Keratinocyte (primary cell): ENCODE data around the gene MAN1C1. TPM values are rescaled to one million over a fixed set of nuclear protein-coding genes. Genes with fewer than 3 reads are reported as not detected.

Source experiments
- DNase-seq: peaks from one replicate; pipeline ENCODE4 v3.0.0-alpha.2; 2011; ENCODE audit warnings: low read depth, missing footprints, low spot score
- FAIRE-seq: peaks from 2 replicates; lab custom pipeline; 2011; peaks lifted over from hg19 to GRCh38; lab: Jason Lieb, UNC
- H2AFZ ChIP-seq: 2 replicates; pipeline ENCODE4 v1.6.0; 2012; ENCODE audit warnings: low read length, control low read depth, inconsistent platforms; ENCODE audit not compliant: control insufficient read depth
- H3K27ac ChIP-seq: 2 replicates; pipeline ENCODE4 v1.5.1; 2011; ENCODE audit warnings: low read length; ENCODE audit not compliant: control insufficient read depth, insufficient read depth
- H3K27me3 ChIP-seq: 3 replicates; pipeline ENCODE4 v1.6.0; 2011; ENCODE audit warnings: low read length; ENCODE audit not compliant: control insufficient read depth, insufficient read depth; ENCODE audit errors: extremely low read depth
- H3K36me3 ChIP-seq, 2 experiments: 2 replicates in 1 of 2; 3 replicates in 1 of 2; pipeline ENCODE4 v1.5.1; 2011; ENCODE audit warnings: low read length in 2 of 2, mild to moderate bottlenecking in 1 of 2; ENCODE audit not compliant: control insufficient read depth in 2 of 2, insufficient read depth in 2 of 2; ENCODE audit errors: extremely low read depth in 1 of 2
- H3K4me1 ChIP-seq: 3 replicates; pipeline ENCODE4 v1.5.1; 2011; ENCODE audit warnings: low read length; ENCODE audit not compliant: control insufficient read depth, insufficient read depth; ENCODE audit errors: extremely low read depth
- H3K4me2 ChIP-seq: 3 replicates; pipeline ENCODE4 v1.6.0; 2011; ENCODE audit warnings: low read depth, low read length; ENCODE audit not compliant: control insufficient read depth, insufficient read depth; ENCODE audit errors: extremely low read depth
- H3K4me3 ChIP-seq, 3 experiments: fragments of 200-600 bp in 1 of 3; sonication (generic) in 1 of 3; 2 replicates in 2 of 3; 3 replicates in 1 of 3; pipeline ENCODE4 v1.5.1; 2011 to 2016; ENCODE audit warnings: low read length in 3 of 3, mild to moderate bottlenecking in 3 of 3, control low read depth in 2 of 3, inconsistent platforms in 1 of 3, low read depth in 1 of 3, mixed read lengths in 1 of 3, mixed run types in 1 of 3, moderate library complexity in 1 of 3; ENCODE audit not compliant: control insufficient read depth in 2 of 3, insufficient read depth in 2 of 3; ENCODE audit errors: extremely low read depth in 1 of 3
- H3K79me2 ChIP-seq: 2 replicates; pipeline ENCODE4 v1.6.0; 2012; ENCODE audit warnings: low read length; ENCODE audit not compliant: control insufficient read depth, insufficient read depth
- H3K9ac ChIP-seq: 3 replicates; pipeline ENCODE4 v1.6.0; 2011; ENCODE audit warnings: low read length; ENCODE audit not compliant: control insufficient read depth, insufficient read depth; ENCODE audit errors: extremely low read depth
- H3K9me1 ChIP-seq: 3 replicates; pipeline ENCODE4 v1.6.0; 2011; ENCODE audit warnings: low read length; ENCODE audit not compliant: control insufficient read depth, insufficient read depth; ENCODE audit errors: extremely low read depth
- H3K9me3 ChIP-seq: 2 replicates; pipeline ENCODE4 v1.5.1; 2012; ENCODE audit warnings: low read depth, low read length; ENCODE audit not compliant: control insufficient read depth
- H4K20me1 ChIP-seq: 3 replicates; pipeline ENCODE4 v1.6.0; 2011; ENCODE audit warnings: low read length; ENCODE audit not compliant: control insufficient read depth, insufficient read depth; ENCODE audit errors: extremely low read depth
- EZH2 ChIP-seq: IDR thresholded peaks from one replicate; pipeline ENCODE4 v1.6.1; 2012; ENCODE audit warnings: inconsistent platforms, mild to moderate bottlenecking, low read length, moderate library complexity
- dilution Hi-C: fragments of 300-500 bp; cut with MboI; formaldehyde crosslinking; loops from one replicate; pipeline ENCODE4 v1.7.0; 2020; ENCODE audit warnings: low sequenced_read_pairs; ENCODE audit not compliant: extremely low pct_ligation_motif_present
- polyA plus RNA-seq, 5 experiments: library from polyadenylated mRNA; depleted of rRNA in 3 of 5; stranded (reverse) in 3 of 5; stranded (forward) in 1 of 5; unstranded in 1 of 5; fragments of >200 nt; gene quantifications; 1 replicate in 1 of 5; 2 replicates in 3 of 5; 3 replicates in 1 of 5; pipeline versions ENCODE4 v1.2.1 to v1.2.3, GENCODE V29; 2011 to 2012; ENCODE audit warnings: missing spikeins in 2 of 5, low read depth in 1 of 5, low replicate concordance in 1 of 5
- TF ChIP-seq, protein P1 (sequence below), 3 experiments: IDR thresholded peaks in 1 of 3; conservative IDR thresholded peaks in 1 of 3; optimal IDR thresholded peaks in 1 of 3; 2 replicates in 2 of 3; 3 replicates in 1 of 3; pipeline versions ENCODE3 to v1.5.1; 2011; ENCODE audit warnings: low read length in 3 of 3, mild to moderate bottlenecking in 3 of 3, moderate library complexity in 2 of 3, control low read depth in 1 of 3, inconsistent platforms in 1 of 3; ENCODE audit not compliant: insufficient read depth in 2 of 3; ENCODE audit errors: extremely low read depth in 1 of 3

MAN1C1 gene
- polyA plus RNA-seq, 1 donor (not counting 4 experiments of a cell fraction or from before 2014, with no cell fraction given) = 0.07 TPM

DNA sequence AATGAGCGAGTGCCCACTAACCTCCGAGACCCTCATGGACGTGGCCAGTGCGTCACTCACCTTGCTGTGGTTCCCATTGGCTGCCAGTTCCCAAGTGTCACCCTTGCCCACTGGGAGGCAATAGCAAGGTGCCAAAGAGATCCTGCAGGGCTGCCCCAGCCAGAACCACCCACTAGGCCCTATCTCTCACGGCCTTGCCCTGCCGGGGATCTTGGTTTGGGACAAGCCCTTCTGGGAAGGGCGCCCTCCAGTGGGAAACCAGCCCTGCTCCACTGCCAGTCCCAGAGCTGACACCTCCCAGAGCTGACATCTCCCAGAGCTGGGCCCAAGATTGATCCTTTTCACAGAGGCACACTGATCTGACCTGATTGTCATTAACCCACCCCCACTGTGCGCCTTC lies 181.3 kb downstream of the MAN1C1 start:
- Histone ChIP-seq H3K27ac (no peak overlapping the region), H3K27me3 (no peaks in the 10 kb centered on the region), H3K9me1 (no peaks in the 10 kb centered on the region), H3K79me2 (peaks cover 3% of the 10 kb centered on the region), H3K36me3 (no peaks in the 10 kb centered on the region), H3K4me1 (peaks cover 14% of the 10 kb centered on the region), H3K9me3 (no peaks in the 10 kb centered on the region), H3K9ac (no peak overlapping the region), H2AFZ (no peak overlapping the region), H3K4me2 (no peak overlapping the region), H3K4me3 (no peak overlapping the region), H4K20me1 (no peaks in the 10 kb centered on the region)
- no peak for TF ChIP-seq EZH2
- TF ChIP-seq, protein P1, sequence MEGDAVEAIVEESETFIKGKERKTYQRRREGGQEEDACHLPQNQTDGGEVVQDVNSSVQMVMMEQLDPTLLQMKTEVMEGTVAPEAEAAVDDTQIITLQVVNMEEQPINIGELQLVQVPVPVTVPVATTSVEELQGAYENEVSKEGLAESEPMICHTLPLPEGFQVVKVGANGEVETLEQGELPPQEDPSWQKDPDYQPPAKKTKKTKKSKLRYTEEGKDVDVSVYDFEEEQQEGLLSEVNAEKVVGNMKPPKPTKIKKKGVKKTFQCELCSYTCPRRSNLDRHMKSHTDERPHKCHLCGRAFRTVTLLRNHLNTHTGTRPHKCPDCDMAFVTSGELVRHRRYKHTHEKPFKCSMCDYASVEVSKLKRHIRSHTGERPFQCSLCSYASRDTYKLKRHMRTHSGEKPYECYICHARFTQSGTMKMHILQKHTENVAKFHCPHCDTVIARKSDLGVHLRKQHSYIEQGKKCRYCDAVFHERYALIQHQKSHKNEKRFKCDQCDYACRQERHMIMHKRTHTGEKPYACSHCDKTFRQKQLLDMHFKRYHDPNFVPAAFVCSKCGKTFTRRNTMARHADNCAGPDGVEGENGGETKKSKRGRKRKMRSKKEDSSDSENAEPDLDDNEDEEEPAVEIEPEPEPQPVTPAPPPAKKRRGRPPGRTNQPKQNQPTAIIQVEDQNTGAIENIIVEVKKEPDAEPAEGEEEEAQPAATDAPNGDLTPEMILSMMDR (optimal IDR thresholded peaks at IDR 0.05 in 1 of 3, IDR thresholded peaks at IDR 0.05 in 1 of 3, conservative IDR thresholded peaks at IDR 0.05 in 1 of 3; ENCODE audit: extremely low read depth in 1 of 3, insufficient read depth in 2 of 3, low read length in 3 of 3) = peak; percentile 57 to 86 (median 70)
- dilution Hi-C loops = no loop called here
- FAIRE-seq (no peak), DNase-seq (no peak)

DNA sequence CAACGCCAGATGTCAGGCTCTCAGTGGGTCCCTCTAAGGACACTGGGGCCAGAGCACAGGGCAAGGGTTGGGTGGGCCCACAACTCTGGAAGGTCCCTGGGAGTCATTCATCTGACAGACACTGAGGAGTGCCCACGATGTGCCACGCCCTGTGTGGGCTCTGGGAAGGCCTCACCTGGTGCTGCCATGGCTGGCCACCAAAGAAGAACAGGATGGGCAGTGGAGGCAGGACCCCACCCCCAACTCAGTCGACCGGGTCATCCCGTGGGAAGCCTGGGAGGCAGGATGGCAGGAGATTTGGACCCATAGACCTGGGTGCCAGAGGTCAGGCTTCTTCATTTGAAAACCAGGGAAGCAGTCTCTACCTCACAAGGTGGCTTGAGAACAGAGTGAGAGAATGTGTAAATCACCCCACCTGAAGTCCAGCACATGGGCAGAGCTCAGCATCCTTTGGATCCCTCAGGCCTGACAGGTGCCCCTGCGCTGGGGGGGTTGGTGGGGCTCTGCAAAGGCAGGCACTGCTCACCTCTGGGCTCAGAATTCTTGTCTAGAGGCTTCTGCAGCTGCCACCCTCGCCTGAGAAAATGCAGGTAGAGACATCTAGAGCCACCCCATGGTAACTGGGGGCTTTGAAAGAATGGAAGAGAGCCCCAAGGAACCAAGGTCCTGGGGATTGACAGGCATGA lies 182.2 kb downstream of the MAN1C1 start:
- dilution Hi-C loops = no loop called here
- Histone ChIP-seq H3K27me3 (no peaks in the 10 kb centered on the region), H2AFZ (no peak overlapping the region), H3K9me3 (no peaks in the 10 kb centered on the region), H3K9me1 (no peaks in the 10 kb centered on the region), H3K4me3 (no peak overlapping the region), H3K36me3 (no peaks in the 10 kb centered on the region), H3K79me2 (peaks cover 3% of the 10 kb centered on the region), H4K20me1 (no peaks in the 10 kb centered on the region), H3K4me2 (no peak overlapping the region), H3K9ac (no peak overlapping the region), H3K4me1 (peaks cover 14% of the 10 kb centered on the region), H3K27ac (no peak overlapping the region)
- TF ChIP-seq, protein P1 (optimal IDR thresholded peaks at IDR 0.05 in 1 of 3, IDR thresholded peaks at IDR 0.05 in 1 of 3, conservative IDR thresholded peaks at IDR 0.05 in 1 of 3; ENCODE audit: extremely low read depth in 1 of 3, insufficient read depth in 2 of 3, low read length in 3 of 3) = no peak
- FAIRE-seq (no peak), DNase-seq (no peak)
